Right kidney (tissue), 1 donor: ENCODE measurements around the gene DENND4B.

Experiments
- DNase-seq: peaks from one replicate; pipeline ENCODE4 v3.0.0-alpha.2; 2016

DENND4B gene

DNA sequence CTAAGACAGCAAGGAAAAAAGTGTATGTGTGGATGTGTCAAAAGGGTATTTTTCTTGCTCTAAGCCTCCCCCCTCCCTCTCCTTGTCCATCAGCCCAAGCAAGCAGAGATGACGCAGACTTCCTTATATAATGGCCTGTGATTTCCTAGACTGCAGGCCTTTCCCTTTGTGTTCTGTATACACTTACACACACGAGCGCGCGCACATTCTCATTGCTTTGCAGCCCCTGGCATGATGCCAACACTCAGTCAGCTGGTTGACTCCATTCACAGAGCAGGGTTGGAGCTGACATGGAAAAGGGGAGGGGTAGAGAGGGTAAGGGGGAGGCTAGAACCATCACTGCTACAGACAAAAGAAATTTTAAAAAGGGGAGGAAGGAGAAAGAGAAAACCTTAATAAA, 65.6 kb downstream of the DENND4B start:
- DNase-seq = peak; percentile 73

- DNase-seq = no peak
These were observed 66.5 kb downstream of the DENND4B start for GRCh38 chr1:153880024-153880423.
